MM.1S (cell line): ENCODE results near the gene RASA4B.

Experiments
- DNase-seq: peaks from one replicate; pipeline ENCODE4 v3.0.0-alpha.2; 2015
- H2AFZ ChIP-seq: fragments of 300-600 bp; sonication (generic); 2 replicates; pipeline ENCODE4 v1.6.0; 2016; ENCODE audit warnings: antibody characterized with exemption, low read length
- H3F3A ChIP-seq: fragments of 300-600 bp; sonication (generic); 2 replicates; pipeline ENCODE4 v1.6.1; 2016; ENCODE audit warnings: mild to moderate bottlenecking, antibody characterized with exemption, low read length, moderate library complexity, mixed read lengths; ENCODE audit not compliant: insufficient read depth
- H3K27ac ChIP-seq: fragments of 300-600 bp; sonication (generic); 2 replicates; pipeline ENCODE4 v1.5.1; 2016; ENCODE audit warnings: mild to moderate bottlenecking, low read length
- H3K27me3 ChIP-seq: fragments of 300-600 bp; sonication (generic); replicated peaks from 2 replicates; pipeline ENCODE4 v1.6.0; 2016; ENCODE audit warnings: low read length; ENCODE audit not compliant: insufficient read depth
- H3K36me3 ChIP-seq: fragments of 300-600 bp; sonication (generic); replicated peaks from 2 replicates; pipeline ENCODE4 v1.6.1; 2016; ENCODE audit warnings: mild to moderate bottlenecking, low read length, mixed read lengths; ENCODE audit not compliant: insufficient read depth
- H3K4me1 ChIP-seq: fragments of 300-600 bp; sonication (generic); 2 replicates; pipeline ENCODE4 v1.6.1; 2016; ENCODE audit warnings: low read length, mixed read lengths
- H3K4me2 ChIP-seq: fragments of 300-600 bp; sonication (generic); 2 replicates; pipeline ENCODE4 v1.6.0; 2016; ENCODE audit warnings: low read depth, low read length
- H3K4me3 ChIP-seq: fragments of 300-600 bp; sonication (generic); 2 replicates; pipeline ENCODE4 v1.5.1; 2016; ENCODE audit warnings: low read length, mixed read lengths
- H3K79me2 ChIP-seq: fragments of 300-600 bp; sonication (generic); 2 replicates; pipeline ENCODE4 v1.6.1; 2016; ENCODE audit warnings: mixed run types, low read length, mixed read lengths
- H3K9ac ChIP-seq: fragments of 300-600 bp; sonication (generic); 2 replicates; pipeline ENCODE4 v1.6.1; 2016; ENCODE audit warnings: low read length, mixed read lengths
- H3K9me2 ChIP-seq: fragments of 300-600 bp; sonication (generic); replicated peaks from 2 replicates; pipeline ENCODE4 v1.6.1; 2016; ENCODE audit warnings: mild to moderate bottlenecking, low read length, mixed read lengths; ENCODE audit not compliant: insufficient read depth
- H3K9me3 ChIP-seq: fragments of 300-600 bp; sonication (generic); replicated peaks from 2 replicates; pipeline ENCODE4 v1.6.1; 2016; ENCODE audit warnings: mild to moderate bottlenecking, low read length, mixed read lengths; ENCODE audit not compliant: insufficient read depth
- H4K20me1 ChIP-seq: fragments of 300-600 bp; sonication (generic); 2 replicates; pipeline ENCODE4 v1.6.1; 2016; ENCODE audit warnings: mild to moderate bottlenecking, low read length, moderate library complexity, mixed read lengths; ENCODE audit not compliant: insufficient read depth
- CTCF ChIP-seq: fragments of 300-600 bp; sonication (generic); IDR thresholded peaks from 2 replicates; pipeline ENCODE4 v1.5.1; 2016; ENCODE audit warnings: antibody characterized with exemption, low read length, mixed read lengths
- EZH2 ChIP-seq: fragments of 300-600 bp; sonication (generic); optimal IDR thresholded peaks from 2 replicates; pipeline ENCODE3; 2017; ENCODE audit warnings: low read depth, mild to moderate bottlenecking, antibody characterized with exemption, low read length, mixed read lengths
- EZH2phosphoT487 ChIP-seq: fragments of 300-600 bp; sonication (generic); IDR thresholded peaks from 2 replicates; pipeline ENCODE4 v1.6.1; 2018; ENCODE audit warnings: antibody characterized with exemption, low read length

The RASA4B gene

GRCh38 chr7:102450242-102450641 lies 67.3 kb downstream of the RASA4B start:
- peaks cover 30% of the 10 kb centered on the region for H3K4me1 ChIP-seq
- no peak overlapping the region for H2AFZ ChIP-seq
- no peaks in the 10 kb centered on the region for H3K27me3 ChIP-seq
- no peaks in the 10 kb centered on the region for H3K9me3 ChIP-seq
- H3K9ac ChIP-seq = 0 out of 2 replicates have a peak overlapping the region, but pooled peaks have one; percentile 2
- peaks cover 41% of the 10 kb centered on the region for H3K79me2 ChIP-seq
- no peak overlapping the region for H3K4me2 ChIP-seq
- H3K36me3 ChIP-seq = no peaks in the 10 kb centered on the region; the same call in 1 of the 2 replicates
- peak overlapping the region; percentile 85 for H3K27ac ChIP-seq
- DNase-seq = peak; percentile 68
- no peak for TF ChIP-seq EZH2
- peak; percentile 62 for TF ChIP-seq CTCF
- TF ChIP-seq EZH2phosphoT487 = no peak
- no peaks in the 10 kb centered on the region for H4K20me1 ChIP-seq
- no peak overlapping the region for H3K4me3 ChIP-seq
- H3F3A ChIP-seq = peaks cover 25% of the 10 kb centered on the region
- H3K9me2 ChIP-seq = no peaks in the 10 kb centered on the region

GRCh38 chr7:102449136-102449535 lies 68.4 kb downstream of the RASA4B start:
- TF ChIP-seq EZH2phosphoT487 (no peak), CTCF (no peak), EZH2 (no peak)
- H3K4me2 ChIP-seq = no peak overlapping the region
- H3K79me2 ChIP-seq = peaks cover 41% of the 10 kb centered on the region
- no peak overlapping the region for H3K27ac ChIP-seq
- H3K4me3 ChIP-seq = no peak overlapping the region
- no peaks in the 10 kb centered on the region for H3K9me3 ChIP-seq
- H3K36me3 ChIP-seq = no peaks in the 10 kb centered on the region; the same call in 1 of the 2 replicates
- no peaks in the 10 kb centered on the region for H3K9me2 ChIP-seq
- H3F3A ChIP-seq = peaks cover 36% of the 10 kb centered on the region
- H2AFZ ChIP-seq = no peak overlapping the region
- peaks cover 35% of the 10 kb centered on the region for H3K4me1 ChIP-seq
- DNase-seq = no peak
- H4K20me1 ChIP-seq = no peaks in the 10 kb centered on the region
- H3K27me3 ChIP-seq = no peaks in the 10 kb centered on the region
- H3K9ac ChIP-seq = no peak overlapping the region

GRCh38 chr7:102447311-102447710 lies 70.3 kb downstream of the RASA4B start:
- peaks cover 49% of the 10 kb centered on the region for H3K79me2 ChIP-seq
- H3K36me3 ChIP-seq = no peaks in the 10 kb centered on the region; the same call in 1 of the 2 replicates
- H3K4me2 ChIP-seq = no peak overlapping the region
- TF ChIP-seq EZH2 = no peak
- no peak for TF ChIP-seq CTCF
- no peak for TF ChIP-seq EZH2phosphoT487
- H3K9ac ChIP-seq = no peak overlapping the region
- no peaks in the 10 kb centered on the region for H3K27me3 ChIP-seq
- H3K4me1 ChIP-seq = peaks cover 48% of the 10 kb centered on the region
- no peak for DNase-seq
- H3F3A ChIP-seq = peaks cover 49% of the 10 kb centered on the region
- no peak overlapping the region for H3K4me3 ChIP-seq
- no peak overlapping the region for H2AFZ ChIP-seq
- H3K9me2 ChIP-seq = no peaks in the 10 kb centered on the region
- H3K27ac ChIP-seq = no peak overlapping the region
- H3K9me3 ChIP-seq = no peaks in the 10 kb centered on the region
- H4K20me1 ChIP-seq = no peaks in the 10 kb centered on the region
